CD4-positive, alpha-beta T cell treated with Interferon gamma for 1 hour (primary cell): ENCODE measurements around the gene ACYP1.

ENCODE experiments used
- DNase-seq: peaks from one replicate; pipeline ENCODE4 v3.0.0-alpha.2; 2020

ACYP1 gene

GRCh38 chr14:75063491-75064204 is at the start of gene ACYP1:
Gene ACYP1, minus strand, starts transcription at chr14:75064024. Its CDS starts 471 bp downstream, at chr14:75063553.
- DNase-seq = peak; percentile 89

- DNase-seq = no peak
Measured at GRCh38 chr14:75109877-75110276, 46.1 kb upstream of the ACYP1 start.

GRCh38 chr14:75107186-75107585 is 43.4 kb upstream of the ACYP1 start:
- DNase-seq = no peak

- no peak for DNase-seq
Measured at GRCh38 chr14:75101491-75101890, 37.7 kb upstream of the ACYP1 start.

- DNase-seq = no peak
Measured at GRCh38 chr14:75098682-75099081, 34.9 kb upstream of the ACYP1 start.

GRCh38 chr14:75098212-75098611 is 34.4 kb upstream of the ACYP1 start:
- DNase-seq = no peak

- DNase-seq = no peak
Measured at GRCh38 chr14:75096959-75097358, 33.1 kb upstream of the ACYP1 start.

GRCh38 chr14:75095690-75096089 is 31.9 kb upstream of the ACYP1 start:
- no peak for DNase-seq

- no peak for DNase-seq
Measured at GRCh38 chr14:75094896-75095295, 31.1 kb upstream of the ACYP1 start.

GRCh38 chr14:75092698-75093097 is 28.9 kb upstream of the ACYP1 start:
- DNase-seq = no peak

- DNase-seq = no peak
Measured at GRCh38 chr14:75091251-75091650, 27.4 kb upstream of the ACYP1 start.

- no peak for DNase-seq
Measured at GRCh38 chr14:75090353-75090752, 26.5 kb upstream of the ACYP1 start.

- DNase-seq = no peak
Measured at GRCh38 chr14:75088566-75089373, 24.9 kb upstream of the ACYP1 start.

GRCh38 chr14:75088153-75088552 is 24.3 kb upstream of the ACYP1 start:
- DNase-seq = no peak

- DNase-seq = no peak
Measured at GRCh38 chr14:75084513-75084912, 20.7 kb upstream of the ACYP1 start.

GRCh38 chr14:75083271-75083670 is 19.4 kb upstream of the ACYP1 start:
- DNase-seq = no peak

- no peak for DNase-seq
Measured at GRCh38 chr14:75081660-75082229, 17.9 kb upstream of the ACYP1 start.

GRCh38 chr14:75079521-75079920 is 15.7 kb upstream of the ACYP1 start:
- DNase-seq = no peak

GRCh38 chr14:75077794-75078193 is 14.0 kb upstream of the ACYP1 start:
- DNase-seq = no peak

- no peak for DNase-seq
Measured at GRCh38 chr14:75070383-75070782, 6.6 kb upstream of the ACYP1 start.

- DNase-seq = no peak
Measured at GRCh38 chr14:75069811-75070145, 6.0 kb upstream of the ACYP1 start.

- DNase-seq = peak; percentile 54
Measured at GRCh38 chr14:75069121-75069810, 5.4 kb upstream of the ACYP1 start, which contains the start of gene ZC2HC1C. Gene ZC2HC1C, plus strand, starts transcription at chr14:75069641. Its CDS starts 933 bp downstream, at chr14:75070574.
